Measurements from ENCODE around the gene EML2. TPM values are rescaled to one million over a fixed set of nuclear protein-coding genes. Genes with fewer than 3 reads are reported as not detected.

The EML2 gene
- total and polyA plus RNA-seq, 10 of the 15 experiments (the other 5 are each of a cell fraction or from before 2014, with no cell fraction given), result 1.6 to 64.0 (median 27.5) TPM

DNA sequence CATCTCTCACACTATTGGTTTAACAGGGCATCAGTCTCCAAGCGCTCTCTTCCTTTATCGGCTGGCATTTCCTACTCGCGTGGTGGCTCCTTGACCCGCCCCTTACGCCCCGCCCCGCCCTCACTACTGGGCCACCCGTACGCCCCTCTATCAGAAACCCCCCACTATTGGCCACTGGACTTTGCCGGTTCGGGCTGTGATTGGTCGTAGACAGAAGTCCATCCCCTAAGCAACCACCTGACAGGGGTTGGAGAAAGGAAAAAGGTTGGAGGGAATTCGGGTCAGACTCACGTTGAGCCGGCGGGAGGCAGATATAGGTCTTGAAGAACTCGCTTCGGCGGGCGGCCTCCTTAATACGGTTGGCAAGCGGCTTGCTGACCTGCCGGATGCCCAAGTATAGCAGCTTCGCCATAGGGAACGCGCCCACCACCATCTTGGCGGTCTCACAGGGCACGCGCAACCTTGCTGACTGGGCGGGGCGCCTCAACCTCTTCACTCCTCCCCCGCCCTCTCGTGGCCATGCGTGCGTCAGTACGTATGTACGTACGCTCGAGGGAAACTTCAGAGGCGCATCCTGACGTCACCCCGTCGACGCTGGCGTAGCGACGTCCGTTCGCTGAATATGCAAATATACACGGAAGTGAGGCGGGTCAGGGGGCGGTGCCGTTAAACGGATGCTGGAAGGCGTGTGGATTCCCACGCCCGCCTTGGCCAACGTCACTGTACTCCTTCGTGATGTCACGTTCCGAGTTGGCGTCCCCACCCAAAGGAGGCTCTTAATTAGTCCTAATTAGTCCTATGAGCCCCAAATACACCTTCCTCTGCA, 54.7 kb downstream of the EML2 start, which contains the start of gene OPA3 (continued):
- TF ChIP-seq, protein P1, sequence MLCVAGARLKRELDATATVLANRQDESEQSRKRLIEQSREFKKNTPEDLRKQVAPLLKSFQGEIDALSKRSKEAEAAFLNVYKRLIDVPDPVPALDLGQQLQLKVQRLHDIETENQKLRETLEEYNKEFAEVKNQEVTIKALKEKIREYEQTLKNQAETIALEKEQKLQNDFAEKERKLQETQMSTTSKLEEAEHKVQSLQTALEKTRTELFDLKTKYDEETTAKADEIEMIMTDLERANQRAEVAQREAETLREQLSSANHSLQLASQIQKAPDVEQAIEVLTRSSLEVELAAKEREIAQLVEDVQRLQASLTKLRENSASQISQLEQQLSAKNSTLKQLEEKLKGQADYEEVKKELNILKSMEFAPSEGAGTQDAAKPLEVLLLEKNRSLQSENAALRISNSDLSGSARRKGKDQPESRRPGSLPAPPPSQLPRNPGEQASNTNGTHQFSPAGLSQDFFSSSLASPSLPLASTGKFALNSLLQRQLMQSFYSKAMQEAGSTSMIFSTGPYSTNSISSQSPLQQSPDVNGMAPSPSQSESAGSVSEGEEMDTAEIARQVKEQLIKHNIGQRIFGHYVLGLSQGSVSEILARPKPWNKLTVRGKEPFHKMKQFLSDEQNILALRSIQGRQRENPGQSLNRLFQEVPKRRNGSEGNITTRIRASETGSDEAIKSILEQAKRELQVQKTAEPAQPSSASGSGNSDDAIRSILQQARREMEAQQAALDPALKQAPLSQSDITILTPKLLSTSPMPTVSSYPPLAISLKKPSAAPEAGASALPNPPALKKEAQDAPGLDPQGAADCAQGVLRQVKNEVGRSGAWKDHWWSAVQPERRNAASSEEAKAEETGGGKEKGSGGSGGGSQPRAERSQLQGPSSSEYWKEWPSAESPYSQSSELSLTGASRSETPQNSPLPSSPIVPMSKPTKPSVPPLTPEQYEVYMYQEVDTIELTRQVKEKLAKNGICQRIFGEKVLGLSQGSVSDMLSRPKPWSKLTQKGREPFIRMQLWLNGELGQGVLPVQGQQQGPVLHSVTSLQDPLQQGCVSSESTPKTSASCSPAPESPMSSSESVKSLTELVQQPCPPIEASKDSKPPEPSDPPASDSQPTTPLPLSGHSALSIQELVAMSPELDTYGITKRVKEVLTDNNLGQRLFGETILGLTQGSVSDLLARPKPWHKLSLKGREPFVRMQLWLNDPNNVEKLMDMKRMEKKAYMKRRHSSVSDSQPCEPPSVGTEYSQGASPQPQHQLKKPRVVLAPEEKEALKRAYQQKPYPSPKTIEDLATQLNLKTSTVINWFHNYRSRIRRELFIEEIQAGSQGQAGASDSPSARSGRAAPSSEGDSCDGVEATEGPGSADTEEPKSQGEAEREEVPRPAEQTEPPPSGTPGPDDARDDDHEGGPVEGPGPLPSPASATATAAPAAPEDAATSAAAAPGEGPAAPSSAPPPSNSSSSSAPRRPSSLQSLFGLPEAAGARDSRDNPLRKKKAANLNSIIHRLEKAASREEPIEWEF (IDR thresholded peaks at IDR 0.05; ENCODE audit: insufficient replicate concordance, low read depth, low read length), result no peak
- TF ChIP-seq MEF2B (IDR thresholded peaks at IDR 0.05; ENCODE audit: partially characterized antibody, poor library complexity, severe bottlenecking), result no peak
- peak; percentile 75 for TF ChIP-seq SMAD1 (IDR thresholded peaks at IDR 0.05; ENCODE audit: low read depth, partially characterized antibody)
- peak; percentile 100; the same call in 2 of the 3 replicates for TF ChIP-seq POU2F2 (IDR thresholded peaks at IDR 0.05; ENCODE audit: borderline replicate concordance, low read depth, low read length)
- TF ChIP-seq LARP7 (IDR thresholded peaks at IDR 0.05), result no peak
- TF ChIP-seq, protein P2, sequence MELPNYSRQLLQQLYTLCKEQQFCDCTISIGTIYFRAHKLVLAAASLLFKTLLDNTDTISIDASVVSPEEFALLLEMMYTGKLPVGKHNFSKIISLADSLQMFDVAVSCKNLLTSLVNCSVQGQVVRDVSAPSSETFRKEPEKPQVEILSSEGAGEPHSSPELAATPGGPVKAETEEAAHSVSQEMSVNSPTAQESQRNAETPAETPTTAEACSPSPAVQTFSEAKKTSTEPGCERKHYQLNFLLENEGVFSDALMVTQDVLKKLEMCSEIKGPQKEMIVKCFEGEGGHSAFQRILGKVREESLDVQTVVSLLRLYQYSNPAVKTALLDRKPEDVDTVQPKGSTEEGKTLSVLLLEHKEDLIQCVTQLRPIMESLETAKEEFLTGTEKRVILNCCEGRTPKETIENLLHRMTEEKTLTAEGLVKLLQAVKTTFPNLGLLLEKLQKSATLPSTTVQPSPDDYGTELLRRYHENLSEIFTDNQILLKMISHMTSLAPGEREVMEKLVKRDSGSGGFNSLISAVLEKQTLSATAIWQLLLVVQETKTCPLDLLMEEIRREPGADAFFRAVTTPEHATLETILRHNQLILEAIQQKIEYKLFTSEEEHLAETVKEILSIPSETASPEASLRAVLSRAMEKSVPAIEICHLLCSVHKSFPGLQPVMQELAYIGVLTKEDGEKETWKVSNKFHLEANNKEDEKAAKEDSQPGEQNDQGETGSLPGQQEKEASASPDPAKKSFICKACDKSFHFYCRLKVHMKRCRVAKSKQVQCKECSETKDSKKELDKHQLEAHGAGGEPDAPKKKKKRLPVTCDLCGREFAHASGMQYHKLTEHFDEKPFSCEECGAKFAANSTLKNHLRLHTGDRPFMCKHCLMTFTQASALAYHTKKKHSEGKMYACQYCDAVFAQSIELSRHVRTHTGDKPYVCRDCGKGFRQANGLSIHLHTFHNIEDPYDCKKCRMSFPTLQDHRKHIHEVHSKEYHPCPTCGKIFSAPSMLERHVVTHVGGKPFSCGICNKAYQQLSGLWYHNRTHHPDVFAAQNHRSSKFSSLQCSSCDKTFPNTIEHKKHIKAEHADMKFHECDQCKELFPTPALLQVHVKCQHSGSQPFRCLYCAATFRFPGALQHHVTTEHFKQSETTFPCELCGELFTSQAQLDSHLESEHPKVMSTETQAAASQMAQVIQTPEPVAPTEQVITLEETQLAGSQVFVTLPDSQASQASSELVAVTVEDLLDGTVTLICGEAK (IDR thresholded peaks at IDR 0.05; ENCODE audit: borderline replicate concordance), result peak; percentile 55; the same call in 1 of the 2 replicates
- TF ChIP-seq, protein P3, sequence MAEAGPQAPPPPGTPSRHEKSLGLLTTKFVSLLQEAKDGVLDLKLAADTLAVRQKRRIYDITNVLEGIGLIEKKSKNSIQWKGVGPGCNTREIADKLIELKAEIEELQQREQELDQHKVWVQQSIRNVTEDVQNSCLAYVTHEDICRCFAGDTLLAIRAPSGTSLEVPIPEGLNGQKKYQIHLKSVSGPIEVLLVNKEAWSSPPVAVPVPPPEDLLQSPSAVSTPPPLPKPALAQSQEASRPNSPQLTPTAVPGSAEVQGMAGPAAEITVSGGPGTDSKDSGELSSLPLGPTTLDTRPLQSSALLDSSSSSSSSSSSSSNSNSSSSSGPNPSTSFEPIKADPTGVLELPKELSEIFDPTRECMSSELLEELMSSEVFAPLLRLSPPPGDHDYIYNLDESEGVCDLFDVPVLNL (IDR thresholded peaks at IDR 0.05; ENCODE audit: low read depth, low read length), result no peak
- no peak for TF ChIP-seq TBL1XR1 (IDR thresholded peaks at IDR 0.05; ENCODE audit: low read depth, low read length)
- TF ChIP-seq CBX5 (IDR thresholded peaks at IDR 0.05; ENCODE audit: low read depth), result no peak
- TF ChIP-seq, protein P4, sequence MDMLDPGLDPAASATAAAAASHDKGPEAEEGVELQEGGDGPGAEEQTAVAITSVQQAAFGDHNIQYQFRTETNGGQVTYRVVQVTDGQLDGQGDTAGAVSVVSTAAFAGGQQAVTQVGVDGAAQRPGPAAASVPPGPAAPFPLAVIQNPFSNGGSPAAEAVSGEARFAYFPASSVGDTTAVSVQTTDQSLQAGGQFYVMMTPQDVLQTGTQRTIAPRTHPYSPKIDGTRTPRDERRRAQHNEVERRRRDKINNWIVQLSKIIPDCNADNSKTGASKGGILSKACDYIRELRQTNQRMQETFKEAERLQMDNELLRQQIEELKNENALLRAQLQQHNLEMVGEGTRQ (IDR thresholded peaks at IDR 0.05; ENCODE audit: borderline replicate concordance, low read depth, low read length), result no peak; the same call in none of the 2 replicates
- no peak for TF ChIP-seq ZBED1 (IDR thresholded peaks at IDR 0.05; ENCODE audit: borderline replicate concordance)
- TF ChIP-seq PML (IDR thresholded peaks at IDR 0.05; ENCODE audit: low read length), result peak; percentile 93
- no peak for TF ChIP-seq EZH2 (IDR thresholded peaks at IDR 0.05; ENCODE audit: borderline replicate concordance, control insufficient read depth, low read depth, low read length)
- no peak for TF ChIP-seq KDM1A (IDR thresholded peaks at IDR 0.05; ENCODE audit: borderline replicate concordance)
- no peak for TF ChIP-seq NFIC (IDR thresholded peaks at IDR 0.05; ENCODE audit: low read depth, low read length)

All from GM12878 (cell line).